Measurements from ENCODE around the gene HTT. TPM values are rescaled to one million over a fixed set of nuclear protein-coding genes. Genes with fewer than 3 reads are reported as not detected.
A peak's percentile ranks its signal among the peaks of the same experiment; 100 is the strongest.

Gene HTT
- total RNA-seq, 4 donors from 2014 or later: 49.6 to 155 (median 83.1) TPM

DNA sequence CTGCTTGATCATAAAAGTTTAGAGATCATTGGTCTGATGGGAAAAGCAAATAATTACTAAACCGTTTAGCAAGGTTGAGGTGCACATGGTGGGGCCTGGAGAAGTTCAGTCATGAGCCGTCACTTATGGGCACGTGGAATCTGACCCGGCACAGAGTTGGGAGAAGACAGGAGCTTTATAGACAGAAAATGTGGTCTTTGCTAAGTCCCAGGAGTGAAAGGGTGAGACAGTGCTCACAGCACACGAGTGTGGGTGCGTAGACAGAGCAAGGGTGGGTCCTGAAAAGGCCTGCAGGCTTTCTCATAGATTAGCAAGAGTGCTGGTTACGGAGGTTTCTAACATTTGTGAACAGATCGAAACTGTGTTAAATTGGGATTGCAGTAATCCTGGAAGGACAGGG, 43.8 kb downstream of the HTT start:
- Histone ChIP-seq H3K9me3 (no peaks in the 10 kb centered on the region), H3K4me3 (replicated peaks in 1 of 3) (no peak overlapping the region), H3K36me3 (peaks cover 0 to 9% of the 10 kb centered on the region in 2 donors), H3K27ac (peak overlapping the region in 2 of 3 donors; percentile 91 to 93), H3K4me1 (peaks cover 43 to 47% of the 10 kb centered on the region in 2 donors), H3K27me3 (no peaks in the 10 kb centered on the region)
- WGBS, 2 donors: 89 to 91% methylated on average over 8 of the region's 8 CpGs
- intact Hi-C loops (cut with DNase I): no loop called here
- no peak for TF ChIP-seq POLR2A (IDR thresholded peaks at IDR 0.05)
- TF ChIP-seq, protein P1, sequence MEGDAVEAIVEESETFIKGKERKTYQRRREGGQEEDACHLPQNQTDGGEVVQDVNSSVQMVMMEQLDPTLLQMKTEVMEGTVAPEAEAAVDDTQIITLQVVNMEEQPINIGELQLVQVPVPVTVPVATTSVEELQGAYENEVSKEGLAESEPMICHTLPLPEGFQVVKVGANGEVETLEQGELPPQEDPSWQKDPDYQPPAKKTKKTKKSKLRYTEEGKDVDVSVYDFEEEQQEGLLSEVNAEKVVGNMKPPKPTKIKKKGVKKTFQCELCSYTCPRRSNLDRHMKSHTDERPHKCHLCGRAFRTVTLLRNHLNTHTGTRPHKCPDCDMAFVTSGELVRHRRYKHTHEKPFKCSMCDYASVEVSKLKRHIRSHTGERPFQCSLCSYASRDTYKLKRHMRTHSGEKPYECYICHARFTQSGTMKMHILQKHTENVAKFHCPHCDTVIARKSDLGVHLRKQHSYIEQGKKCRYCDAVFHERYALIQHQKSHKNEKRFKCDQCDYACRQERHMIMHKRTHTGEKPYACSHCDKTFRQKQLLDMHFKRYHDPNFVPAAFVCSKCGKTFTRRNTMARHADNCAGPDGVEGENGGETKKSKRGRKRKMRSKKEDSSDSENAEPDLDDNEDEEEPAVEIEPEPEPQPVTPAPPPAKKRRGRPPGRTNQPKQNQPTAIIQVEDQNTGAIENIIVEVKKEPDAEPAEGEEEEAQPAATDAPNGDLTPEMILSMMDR (IDR thresholded peaks at IDR 0.05): no peak
- DNase-seq: no peak

DNA sequence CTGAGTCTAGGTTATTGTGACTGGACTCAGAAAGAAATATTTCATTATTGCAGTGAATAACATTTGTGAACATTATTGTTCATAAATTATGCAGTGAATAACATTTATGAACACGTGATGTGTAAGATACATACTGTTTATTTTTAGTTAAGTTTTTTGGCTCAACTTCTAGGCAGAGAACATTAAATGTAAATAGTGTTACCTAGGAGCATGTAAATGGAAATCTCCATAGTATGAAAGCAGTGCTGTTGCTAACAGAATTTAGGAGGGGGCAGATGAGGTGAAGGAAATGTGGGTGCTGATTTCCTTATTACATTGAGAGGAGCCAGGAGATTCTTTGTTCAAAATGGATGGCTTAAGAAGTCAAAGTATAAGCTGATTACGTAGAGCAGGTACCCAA, 45.0 kb downstream of the HTT start:
- intact Hi-C loops (cut with DNase I): no loop called here
- no peak for DNase-seq
- Histone ChIP-seq H3K36me3 (peaks cover 0 to 9% of the 10 kb centered on the region in 2 donors), H3K4me3 (replicated peaks in 1 of 3) (no peak overlapping the region), H3K4me1 (peaks cover 40 to 50% of the 10 kb centered on the region in 2 donors), H3K9me3 (no peaks in the 10 kb centered on the region), H3K27ac (no peak overlapping the region), H3K27me3 (no peaks in the 10 kb centered on the region)
- 89 to 96% methylated on average over 2 of the region's 2 CpGs for WGBS, 2 donors
- TF ChIP-seq, protein P1 (IDR thresholded peaks at IDR 0.05): no peak
- no peak for TF ChIP-seq POLR2A (IDR thresholded peaks at IDR 0.05)

DNA sequence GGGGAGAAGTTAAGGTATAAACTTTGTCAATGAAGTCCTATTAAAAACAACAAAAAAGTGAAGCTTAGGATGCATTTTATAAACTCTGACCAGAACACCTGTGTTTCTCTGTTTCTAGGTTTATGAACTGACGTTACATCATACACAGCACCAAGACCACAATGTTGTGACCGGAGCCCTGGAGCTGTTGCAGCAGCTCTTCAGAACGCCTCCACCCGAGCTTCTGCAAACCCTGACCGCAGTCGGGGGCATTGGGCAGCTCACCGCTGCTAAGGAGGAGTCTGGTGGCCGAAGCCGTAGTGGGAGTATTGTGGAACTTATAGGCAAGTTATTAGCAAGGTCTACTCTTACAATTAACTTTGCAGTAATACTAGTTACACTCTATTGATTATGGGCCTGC, 46.6 kb downstream of the HTT start:
- intact Hi-C loops (cut with DNase I): no loop called here
- peaks cover 0 to 9% of the 10 kb centered on the region in 2 donors for H3K36me3 ChIP-seq
- no peak for DNase-seq
- H3K4me1 ChIP-seq: peaks cover 33 to 39% of the 10 kb centered on the region in 2 donors
- WGBS, 2 donors: 94 to 96% methylated on average over 9 of the region's 9 CpGs
- H3K27ac ChIP-seq: peak overlapping the region in 1 of 3 donors; percentile 31
- H3K9me3 ChIP-seq: no peaks in the 10 kb centered on the region
- TF ChIP-seq POLR2A (IDR thresholded peaks at IDR 0.05): no peak
- TF ChIP-seq, protein P1 (IDR thresholded peaks at IDR 0.05): no peak
- no peaks in the 10 kb centered on the region for H3K27me3 ChIP-seq
- no peak overlapping the region for H3K4me3 ChIP-seq (replicated peaks in 1 of 3)

DNA sequence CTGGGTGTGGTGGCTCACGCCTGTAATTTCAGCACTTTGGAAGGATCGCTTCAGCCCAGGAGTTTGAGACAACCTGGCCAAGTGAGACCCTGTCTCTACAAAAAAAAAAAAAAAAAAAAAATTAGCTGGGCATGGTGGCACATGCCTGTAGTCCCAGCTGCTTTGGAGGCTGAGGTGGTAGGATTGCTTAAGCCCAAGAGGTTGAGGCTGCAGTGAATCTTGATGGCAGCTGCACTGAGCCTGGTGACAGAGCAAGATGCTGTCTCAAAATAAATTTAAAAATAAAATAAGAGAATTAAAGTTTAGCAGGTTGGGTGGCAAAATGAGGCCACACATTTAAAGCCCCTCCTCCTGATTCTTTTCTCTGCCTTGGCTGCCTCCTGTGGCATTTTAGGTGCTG, 47.1 kb downstream of the HTT start:
- intact Hi-C loops (cut with DNase I): no loop called here
- Histone ChIP-seq H3K27me3 (no peaks in the 10 kb centered on the region), H3K4me1 (peaks cover 28 to 34% of the 10 kb centered on the region in 2 donors), H3K27ac (peak overlapping the region in 2 of 3 donors; percentile 44 to 75), H3K4me3 (replicated peaks in 1 of 3) (no peak overlapping the region), H3K36me3 (peaks cover 0 to 9% of the 10 kb centered on the region in 2 donors), H3K9me3 (no peaks in the 10 kb centered on the region)
- DNase-seq: no peak
- 100% methylated on average over 2 of the region's 2 CpGs for WGBS, 2 donors
- no peak for TF ChIP-seq POLR2A (IDR thresholded peaks at IDR 0.05)
- TF ChIP-seq, protein P1 (IDR thresholded peaks at IDR 0.05): no peak

DNA sequence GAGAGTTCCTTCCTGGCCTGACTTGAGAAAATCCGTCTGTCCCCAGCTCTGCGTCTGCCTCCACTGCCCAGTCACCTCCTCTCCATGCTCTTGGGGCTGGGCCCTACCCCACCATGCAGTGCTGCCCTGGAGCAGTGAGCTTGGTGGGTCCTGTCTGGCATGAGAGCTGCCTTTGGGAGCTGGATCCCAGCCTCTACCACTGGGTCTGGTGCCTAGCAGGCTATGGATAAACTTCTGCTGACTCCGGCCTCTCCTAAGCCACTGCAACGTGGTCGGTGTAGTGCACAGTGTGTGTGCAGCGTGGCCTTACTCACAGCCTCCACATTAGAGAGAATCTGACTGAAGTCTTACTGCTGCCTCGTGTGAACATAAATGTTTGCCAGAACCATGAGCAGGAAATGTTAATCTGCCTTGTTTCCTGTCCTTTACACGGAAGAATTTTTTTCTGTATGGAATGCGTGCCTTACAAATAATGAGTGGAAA, 47.6 kb downstream of the HTT start:
- Histone ChIP-seq H3K4me3 (replicated peaks in 1 of 3) (no peak overlapping the region), H3K27ac (peak overlapping the region in 2 of 3 donors; percentile 44 to 75), H3K36me3 (peaks cover 1 to 11% of the 10 kb centered on the region in 2 donors), H3K9me3 (no peaks in the 10 kb centered on the region), H3K27me3 (no peaks in the 10 kb centered on the region), H3K4me1 (peaks cover 26 to 31% of the 10 kb centered on the region in 2 donors)
- no peak for DNase-seq
- WGBS, 2 donors: 76 to 78% methylated on average over 9 of the region's 9 CpGs
- intact Hi-C loops (cut with DNase I): no loop called here
- TF ChIP-seq POLR2A (IDR thresholded peaks at IDR 0.05): no peak
- TF ChIP-seq, protein P1 (IDR thresholded peaks at IDR 0.05): no peak
